SJSA1 (cell line): ENCODE results near the gene ABHD3. TPM values are rescaled to one million over a fixed set of nuclear protein-coding genes. Genes with fewer than 3 reads are reported as not detected.
"Not testable (repeated sequence)": the region's sequence is repeated elsewhere in the genome, so short reads cannot be mapped to it uniquely, and the experiment has no call there.

Experiments used
- DNase-seq, 2 experiments: peaks; one replicate each; pipeline ENCODE4 v3.0.0-alpha.2; 2015 to 2020; ENCODE audit warnings: low spot score in 2 of 2, low read depth in 1 of 2
- H3K27ac ChIP-seq: fragments of 250-450 bp; sonication (Bioruptor Pico); 2 replicates; pipeline ENCODE4 v1.5.1; 2020; ENCODE audit warnings: mild to moderate bottlenecking, moderate library complexity
- H3K27me3 ChIP-seq: fragments of 250-450 bp; sonication (Bioruptor Pico); replicated peaks from 2 replicates; pipeline ENCODE4 v1.5.1; 2020; ENCODE audit warnings: mild to moderate bottlenecking, moderate library complexity
- H3K36me3 ChIP-seq: fragments of 250-450 bp; sonication (Bioruptor Pico); 2 replicates; pipeline ENCODE4 v1.5.1; 2020; ENCODE audit warnings: mild to moderate bottlenecking
- H3K4me1 ChIP-seq: fragments of 250-450 bp; sonication (Bioruptor Pico); replicated peaks from 2 replicates; pipeline ENCODE4 v1.6.1; 2021; ENCODE audit warnings: mild to moderate bottlenecking
- H3K4me3 ChIP-seq: fragments of 250-450 bp; sonication (Bioruptor Pico); 2 replicates; pipeline ENCODE4 v1.5.1; 2020; ENCODE audit warnings: mild to moderate bottlenecking
- H3K9me3 ChIP-seq: fragments of 250-450 bp; sonication (Bioruptor Pico); replicated peaks from 2 replicates; pipeline ENCODE4 v1.5.1; 2020; ENCODE audit warnings: mild to moderate bottlenecking
- total RNA-seq: library from RNA; depleted of rRNA; stranded (reverse); fragments of >200 nt; shearing (Covaris generic); gene quantifications from 2 replicates; pipeline ENCODE4 v1.2.3, GENCODE V29; 2014

Gene ABHD3
- total RNA-seq, 1 experiment from 2014 or later = 36.7 TPM

DNA sequence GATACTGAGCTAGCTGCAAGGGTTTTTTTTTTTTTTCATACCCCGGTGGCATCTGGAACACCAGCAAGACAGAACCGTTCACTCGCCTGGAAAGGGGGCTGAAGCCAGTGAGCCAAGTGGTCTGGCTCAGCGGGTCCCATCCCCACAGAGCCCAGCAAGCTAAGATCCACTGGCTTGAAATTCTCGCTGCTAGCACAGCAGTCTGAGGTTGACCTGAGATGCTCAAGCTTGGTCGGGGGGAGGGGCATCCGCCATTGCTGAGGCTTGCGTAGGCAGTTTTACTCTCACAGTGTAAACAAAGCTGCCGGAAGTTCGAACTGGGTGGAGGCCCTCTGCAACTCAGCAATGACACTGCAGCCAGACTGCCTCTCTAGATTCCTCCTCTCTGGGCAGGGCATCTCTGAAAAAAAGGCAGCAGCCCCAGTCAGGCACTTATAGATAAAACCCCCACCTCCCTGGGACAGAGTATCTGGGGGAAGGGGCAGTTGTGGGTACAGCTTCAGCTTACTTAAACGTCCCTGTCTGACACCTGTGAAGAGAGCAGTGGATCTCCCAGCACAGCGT lies 31.0 kb upstream of the ABHD3 start:
- H3K27ac ChIP-seq = no peak overlapping the region
- no peaks in the 10 kb centered on the region for H3K9me3 ChIP-seq
- H3K36me3 ChIP-seq = no peaks in the 10 kb centered on the region
- H3K4me1 ChIP-seq = peaks cover 5% of the 10 kb centered on the region
- no peaks in the 10 kb centered on the region for H3K27me3 ChIP-seq
- DNase-seq = no peak
- no peak overlapping the region for H3K4me3 ChIP-seq

DNA sequence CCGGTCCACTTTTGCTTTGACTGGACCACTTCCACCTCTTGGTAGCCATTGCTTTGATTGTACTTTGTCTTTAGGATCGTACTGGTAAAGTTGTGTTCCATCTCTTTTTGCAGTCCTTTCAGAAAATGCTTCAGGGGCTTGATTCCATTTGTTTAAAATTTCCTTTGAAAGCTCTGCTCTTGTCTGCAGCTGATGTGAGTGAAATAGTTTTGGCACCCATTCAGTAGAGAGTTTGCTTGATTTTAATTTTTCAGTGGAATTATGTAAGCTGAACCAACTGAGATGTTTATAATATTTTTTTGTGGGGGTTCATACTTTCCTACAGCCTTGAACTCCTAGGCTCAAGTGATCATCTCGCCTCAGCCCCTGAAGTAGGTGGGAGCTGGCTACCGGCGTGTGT lies 28.4 kb upstream of the ABHD3 start:
- H3K9me3 ChIP-seq = no peaks in the 10 kb centered on the region
- H3K27ac ChIP-seq = no peak overlapping the region
- no peak overlapping the region for H3K4me3 ChIP-seq
- H3K36me3 ChIP-seq = no peaks in the 10 kb centered on the region
- no peaks in the 10 kb centered on the region for H3K27me3 ChIP-seq
- H3K4me1 ChIP-seq = no peaks in the 10 kb centered on the region
- no peak for DNase-seq

- Histone ChIP-seq H3K27ac (no peak overlapping the region), H3K4me1 (no peaks in the 10 kb centered on the region), H3K4me3 (no peak overlapping the region), H3K36me3 (no peaks in the 10 kb centered on the region), H3K9me3 (no peaks in the 10 kb centered on the region), H3K27me3 (no peaks in the 10 kb centered on the region)
- DNase-seq = no peak
Observed at GRCh38 chr18:21727702-21728101, 23.1 kb upstream of the ABHD3 start.

GRCh38 chr18:21725201-21725600 lies 20.6 kb upstream of the ABHD3 start:
- H3K27ac ChIP-seq = no peak overlapping the region
- H3K4me1 ChIP-seq = no peaks in the 10 kb centered on the region
- H3K27me3 ChIP-seq = no peaks in the 10 kb centered on the region
- H3K36me3 ChIP-seq = no peaks in the 10 kb centered on the region
- no peaks in the 10 kb centered on the region for H3K9me3 ChIP-seq
- H3K4me3 ChIP-seq = no peak overlapping the region
- no peak for DNase-seq

DNA sequence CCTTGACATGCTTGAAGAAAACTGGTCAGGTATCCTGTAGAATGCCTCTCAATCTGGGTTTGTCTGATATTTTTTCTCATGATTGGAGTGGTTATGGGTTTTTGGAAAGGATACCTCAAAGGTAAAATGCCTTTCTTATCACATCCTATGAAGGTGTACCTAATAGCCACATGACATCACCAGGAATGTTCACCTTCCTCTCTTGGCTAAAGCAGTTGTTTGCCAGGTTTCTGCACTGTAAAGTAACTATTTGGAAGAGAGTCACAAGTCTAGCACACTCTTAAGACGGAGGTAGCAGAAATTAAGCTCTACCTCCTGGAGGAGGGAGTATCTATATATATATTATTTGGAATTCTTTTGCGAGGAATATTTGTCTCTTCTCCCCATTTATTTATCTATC lies 18.1 kb upstream of the ABHD3 start:
- H3K4me1 ChIP-seq = no peaks in the 10 kb centered on the region
- H3K27me3 ChIP-seq = no peaks in the 10 kb centered on the region
- DNase-seq = no peak
- H3K9me3 ChIP-seq = no peaks in the 10 kb centered on the region
- H3K27ac ChIP-seq = no peak overlapping the region
- no peak overlapping the region for H3K4me3 ChIP-seq
- no peaks in the 10 kb centered on the region for H3K36me3 ChIP-seq

GRCh38 chr18:21714474-21714873 lies 9.9 kb upstream of the ABHD3 start:
- Histone ChIP-seq H3K4me3 (no peak overlapping the region), H3K36me3 (no peaks in the 10 kb centered on the region), H3K27me3 (no peaks in the 10 kb centered on the region), H3K9me3 (no peaks in the 10 kb centered on the region), H3K27ac (no peak overlapping the region), H3K4me1 (no peaks in the 10 kb centered on the region)
- DNase-seq = no peak

GRCh38 chr18:21707130-21707529 lies 2.6 kb upstream of the ABHD3 start:
- peaks cover 17% of the 10 kb centered on the region for H3K36me3 ChIP-seq
- not testable (repeated sequence) for H3K27me3 ChIP-seq, H3K4me3 ChIP-seq, H3K27ac ChIP-seq, DNase-seq, H3K4me1 ChIP-seq, H3K9me3 ChIP-seq

DNA sequence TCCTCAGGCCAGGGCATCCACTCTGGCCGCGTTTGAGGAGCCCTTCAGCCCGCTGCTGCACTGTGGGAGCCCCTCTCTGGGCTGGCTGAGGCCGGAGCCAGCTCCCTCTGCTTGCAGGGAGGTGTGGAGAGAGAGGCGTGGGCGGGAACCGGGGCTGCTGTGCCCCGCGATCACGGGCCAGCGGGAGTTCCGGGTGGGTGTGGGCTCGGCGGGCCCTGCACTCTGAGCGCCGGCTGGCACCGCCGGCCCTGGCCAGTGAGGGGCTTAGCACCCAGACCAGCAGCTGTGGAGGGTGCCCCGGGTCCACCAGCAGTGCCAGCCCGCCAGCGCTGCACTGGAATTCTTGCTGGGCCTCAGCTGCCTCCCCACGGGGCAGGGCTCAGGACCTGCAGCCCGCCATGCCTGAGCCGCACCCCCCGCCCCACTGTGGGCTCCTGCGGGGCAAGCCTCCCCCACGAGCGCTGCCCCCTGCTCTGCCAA lies 1.9 kb upstream of the ABHD3 start:
- Histone ChIP-seq H3K27ac (no peak overlapping the region), H3K4me1 (peaks cover 7% of the 10 kb centered on the region)

GRCh38 chr18:21703241-21703820 lies 1.2 kb downstream of the ABHD3 start:
- DNase-seq = no peak
- H3K4me3 ChIP-seq = peak overlapping the region; percentile 79

More for the DNA sequence above, 1.9 kb upstream of the ABHD3 start:
- H3K27me3 ChIP-seq = no peaks in the 10 kb centered on the region
- peaks cover 24% of the 10 kb centered on the region for H3K36me3 ChIP-seq
- DNase-seq = no peak
- H3K9me3 ChIP-seq = no peaks in the 10 kb centered on the region
- no peak overlapping the region for H3K4me3 ChIP-seq

GRCh38 chr18:21702602-21703001 lies 2.0 kb downstream of the ABHD3 start:
- Histone ChIP-seq H3K27me3 (no peaks in the 10 kb centered on the region), H3K4me3 (no peak overlapping the region), H3K4me1 (peaks cover 7% of the 10 kb centered on the region), H3K27ac (no peak overlapping the region), H3K9me3 (no peaks in the 10 kb centered on the region), H3K36me3 (peaks cover 52% of the 10 kb centered on the region)
- DNase-seq = no peak

More at GRCh38 chr18:21703241-21703820, 1.2 kb downstream of the ABHD3 start:
- no peaks in the 10 kb centered on the region for H3K27me3 ChIP-seq
- peak overlapping the region; percentile 52 for H3K27ac ChIP-seq
- peaks cover 7% of the 10 kb centered on the region for H3K4me1 ChIP-seq
- H3K9me3 ChIP-seq = no peaks in the 10 kb centered on the region
- H3K36me3 ChIP-seq = peaks cover 48% of the 10 kb centered on the region

GRCh38 chr18:21701621-21702020 lies 3.0 kb downstream of the ABHD3 start:
- peaks cover 7% of the 10 kb centered on the region for H3K4me1 ChIP-seq

GRCh38 chr18:21700528-21701075 lies 4.0 kb downstream of the ABHD3 start:
- Histone ChIP-seq H3K36me3 (peaks cover 56% of the 10 kb centered on the region), H3K27ac (no peak overlapping the region), H3K4me1 (peaks cover 7% of the 10 kb centered on the region), H3K27me3 (no peaks in the 10 kb centered on the region), H3K4me3 (no peak overlapping the region), H3K9me3 (no peaks in the 10 kb centered on the region)
- DNase-seq = no peak

More at GRCh38 chr18:21701621-21702020, 3.0 kb downstream of the ABHD3 start:
- Histone ChIP-seq H3K27ac (no peak overlapping the region), H3K9me3 (no peaks in the 10 kb centered on the region), H3K36me3 (peaks cover 54% of the 10 kb centered on the region), H3K4me3 (no peak overlapping the region), H3K27me3 (no peaks in the 10 kb centered on the region)
- no peak for DNase-seq

- Histone ChIP-seq H3K36me3 (peaks cover 52% of the 10 kb centered on the region), H3K27ac (no peak overlapping the region), H3K4me1 (no peaks in the 10 kb centered on the region), H3K4me3 (no peak overlapping the region), H3K27me3 (no peaks in the 10 kb centered on the region), H3K9me3 (0 out of 2 replicates have a peak, but pooled peaks cover 4% of the 10 kb centered on the region)
- no peak for DNase-seq
Observed at GRCh38 chr18:21693322-21693721, 11.3 kb downstream of the ABHD3 start.

DNA sequence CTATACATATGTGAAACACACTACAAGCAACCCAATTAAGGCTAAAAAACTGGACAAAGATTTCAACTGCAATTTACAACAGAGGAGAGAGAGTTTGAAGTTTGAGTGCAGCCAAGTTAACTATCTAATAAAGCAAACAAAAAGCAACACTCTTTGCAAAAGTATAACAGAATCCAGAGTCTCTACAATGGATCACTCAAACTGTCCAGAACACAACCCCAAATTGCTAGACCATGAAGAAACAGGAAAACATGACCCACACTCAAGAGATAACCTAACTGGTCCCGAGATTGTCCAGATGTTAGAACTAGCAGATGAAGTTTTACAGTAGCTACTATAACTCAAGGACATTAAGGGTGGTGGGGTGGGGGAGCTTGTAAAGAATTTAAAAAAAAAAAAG lies 14.8 kb downstream of the ABHD3 start:
- Histone ChIP-seq H3K36me3 (peaks cover 46% of the 10 kb centered on the region), H3K4me3 (no peak overlapping the region), H3K4me1 (no peaks in the 10 kb centered on the region), H3K9me3 (0 out of 2 replicates have a peak, but pooled peaks cover 4% of the 10 kb centered on the region), H3K27ac (no peak overlapping the region), H3K27me3 (no peaks in the 10 kb centered on the region)
- no peak for DNase-seq
